Measurements from ENCODE around the gene GALNT10.

The GALNT10 gene

GRCh38 chr5:154412925-154413324, 222.4 kb downstream of the GALNT10 start:
- Histone ChIP-seq H3K27me3 (ENCODE audit: insufficient read depth, poor library complexity, severe bottlenecking) (no peaks in the 10 kb centered on the region), H3K27ac (replicated peaks) (no peak overlapping the region), H3K4me3 (replicated peaks; ENCODE audit: insufficient read depth, low read length) (no peak overlapping the region)
- no peak for DNase-seq (ENCODE audit: low read depth in 1 of 2, low spot score in 1 of 2)
- TF ChIP-seq SPI1 (IDR thresholded peaks at IDR 0.05; ENCODE audit: borderline replicate concordance, low read depth) (no peak), POLR2AphosphoS5 (IDR thresholded peaks at IDR 0.05; ENCODE audit: low read depth) (no peak), GABPA (IDR thresholded peaks at IDR 0.05; ENCODE audit: low read depth) (no peak), CTCF (IDR thresholded peaks at IDR 0.05; ENCODE audit: insufficient read depth, low read length) (no peak), REST (IDR thresholded peaks at IDR 0.05; ENCODE audit: insufficient replicate concordance, low read depth) (no peak)

- no peak overlapping the region for H3K27ac ChIP-seq (replicated peaks)
- no peaks in the 10 kb centered on the region for H3K27me3 ChIP-seq (ENCODE audit: insufficient read depth, poor library complexity, severe bottlenecking)
- no peak for TF ChIP-seq SPI1 (IDR thresholded peaks at IDR 0.05; ENCODE audit: borderline replicate concordance, low read depth)
- no peak for TF ChIP-seq GABPA (IDR thresholded peaks at IDR 0.05; ENCODE audit: low read depth)
- TF ChIP-seq POLR2AphosphoS5 (IDR thresholded peaks at IDR 0.05; ENCODE audit: low read depth): no peak
- TF ChIP-seq CTCF (IDR thresholded peaks at IDR 0.05; ENCODE audit: insufficient read depth, low read length): no peak
- no peak for TF ChIP-seq REST (IDR thresholded peaks at IDR 0.05; ENCODE audit: insufficient replicate concordance, low read depth)
- no peak for DNase-seq (ENCODE audit: low read depth in 1 of 2, low spot score in 1 of 2)
- no peak overlapping the region for H3K4me3 ChIP-seq (replicated peaks; ENCODE audit: insufficient read depth, low read length)
Observed at GRCh38 chr5:154415114-154415513, 224.6 kb downstream of the GALNT10 start.

- H3K4me3 ChIP-seq (replicated peaks; ENCODE audit: insufficient read depth, low read length): no peak overlapping the region
- TF ChIP-seq POLR2AphosphoS5 (IDR thresholded peaks at IDR 0.05; ENCODE audit: low read depth): no peak
- no peak for TF ChIP-seq REST (IDR thresholded peaks at IDR 0.05; ENCODE audit: insufficient replicate concordance, low read depth)
- no peak for TF ChIP-seq SPI1 (IDR thresholded peaks at IDR 0.05; ENCODE audit: borderline replicate concordance, low read depth)
- no peak for TF ChIP-seq CTCF (IDR thresholded peaks at IDR 0.05; ENCODE audit: insufficient read depth, low read length)
- TF ChIP-seq GABPA (IDR thresholded peaks at IDR 0.05; ENCODE audit: low read depth): no peak
- no peak overlapping the region for H3K27ac ChIP-seq (replicated peaks)
- no peaks in the 10 kb centered on the region for H3K27me3 ChIP-seq (ENCODE audit: insufficient read depth, poor library complexity, severe bottlenecking)
- DNase-seq (ENCODE audit: low read depth in 1 of 2, low spot score in 1 of 2): no peak
Observed at GRCh38 chr5:154418344-154418820, 227.8 kb downstream of the GALNT10 start.

Data from HL-60 (cell line).